B cell (primary cell): ENCODE data around the gene NTM. TPM values are rescaled to one million over a fixed set of nuclear protein-coding genes. Genes with fewer than 3 reads are reported as not detected.

ENCODE experiments used
- ATAC-seq: fragments of 200-7000 bp; cut with Tn5 transposase; one replicate; pipeline ENCODE4 v1.10.0; 2021; ENCODE audit warnings: low read depth, mild to moderate bottlenecking, moderate number of reproducible peaks, moderate library complexity
- CTCF ChIA-PET: fragments of 350-600 bp; sonication (Branson Sonifier 250); formaldehyde crosslinking; loops from one replicate; lab custom pipeline; 2021; ENCODE audit warnings: antibody characterized with exemption, inconsistent platforms; lab: Charles Lee
- POLR2A ChIA-PET: fragments of 350-600 bp; sonication (Branson Sonifier 250); formaldehyde crosslinking; loops from one replicate; lab custom pipeline; 2021; ENCODE audit warnings: antibody characterized with exemption; lab: Charles Lee
- DNase-seq: peaks from one replicate; pipeline ENCODE4 v3.0.0; 2013
- H2AFZ ChIP-seq: 2 replicates; pipeline ENCODE4 v1.6.1; 2012; ENCODE audit warnings: mild to moderate bottlenecking, low read depth, low read length; ENCODE audit not compliant: insufficient read depth, poor library complexity, severe bottlenecking
- H3K27ac ChIP-seq, 2 donors: 1 replicate in 1 of 2; 2 replicates in 1 of 2; pipeline ENCODE4 v1.5.1; 2012 to 2013; ENCODE audit warnings: low read length in 2 of 2, mild to moderate bottlenecking in 2 of 2, moderate library complexity in 1 of 2
- H3K27me3 ChIP-seq, 4 experiments: fragments of 200-600 bp in 1 of 4; sonication (generic) in 1 of 4; replicated peaks in 1 of 4; 1 replicate in 2 of 4; 2 replicates in 2 of 4; pipeline versions ENCODE4 v1.6.1 to v1.7.0; 2013 to 2016; ENCODE audit warnings: low read length in 3 of 4, mild to moderate bottlenecking in 2 of 4, mixed read lengths in 1 of 4, moderate library complexity in 1 of 4; ENCODE audit not compliant: insufficient read depth in 4 of 4, control insufficient read depth in 3 of 4; ENCODE audit errors: control extremely low read depth in 1 of 4
- H3K36me3 ChIP-seq, 2 experiments: replicated peaks in 1 of 2; 1 replicate in 1 of 2; 2 replicates in 1 of 2; pipeline versions ENCODE4 v1.6.1 to v1.7.1; 2013; ENCODE audit warnings: low read length in 1 of 2; ENCODE audit not compliant: insufficient read depth in 2 of 2, control insufficient read depth in 1 of 2; ENCODE audit errors: control extremely low read depth in 1 of 2, extremely low read depth in 1 of 2
- H3K4me1 ChIP-seq, 2 donors: fragments of 200-600 bp in 1 of 2; sonication (generic) in 1 of 2; 1 replicate in 1 of 2; 2 replicates in 1 of 2; pipeline versions ENCODE4 v1.5.1 to v1.6.1; 2013 to 2017; ENCODE audit warnings: low read length in 2 of 2; ENCODE audit not compliant: control insufficient read depth in 2 of 2, insufficient read depth in 2 of 2
- H3K4me2 ChIP-seq: replicated peaks from 2 replicates; pipeline ENCODE3; 2012; ENCODE audit warnings: mild to moderate bottlenecking, low read depth, low read length; ENCODE audit not compliant: poor library complexity, severe bottlenecking
- H3K4me3 ChIP-seq, 5 experiments: fragments of 200-600 bp in 1 of 5; sonication (generic) in 1 of 5; 1 replicate in 3 of 5; 2 replicates in 2 of 5; pipeline versions ENCODE4 v1.5.1 to v1.7.0; 2011 to 2016; ENCODE audit warnings: low read length in 4 of 5, mild to moderate bottlenecking in 4 of 5, low read depth in 2 of 5, control low read depth in 1 of 5, moderate library complexity in 1 of 5; ENCODE audit not compliant: insufficient read depth in 1 of 5; ENCODE audit errors: control extremely low read depth in 1 of 5, extremely low read depth in 1 of 5
- H3K79me2 ChIP-seq: fragments of 200-600 bp; sonication (generic); one replicate; pipeline ENCODE4 v1.6.0; 2016; ENCODE audit warnings: low read length; ENCODE audit not compliant: control insufficient read depth, insufficient read depth
- H3K9ac ChIP-seq: fragments of 200-600 bp; sonication (generic); 2 replicates; pipeline ENCODE4 v1.6.1; 2017; ENCODE audit warnings: mild to moderate bottlenecking, low read length, moderate library complexity
- H3K9me3 ChIP-seq, 3 donors: one replicate each; pipeline versions ENCODE4 v1.6.1 to v1.7.1; 2013; ENCODE audit warnings: low read length in 2 of 3; ENCODE audit not compliant: control insufficient read depth in 2 of 3, insufficient read depth in 1 of 3; ENCODE audit errors: control extremely low read depth in 1 of 3
- H4K20me1 ChIP-seq: 2 replicates; pipeline ENCODE4 v1.6.0; 2012; ENCODE audit warnings: mild to moderate bottlenecking, low read length; ENCODE audit not compliant: insufficient read depth, control insufficient read depth, poor library complexity, severe bottlenecking
- H3K27ac Mint-ChIP-seq: one replicate; pipeline ENCODE4 v1.8.0; 2021; ENCODE audit warnings: mixed read lengths
- H3K27me3 Mint-ChIP-seq: one replicate; pipeline ENCODE4 v1.8.0; 2021; ENCODE audit warnings: mixed read lengths
- H3K4me1 Mint-ChIP-seq: one replicate; pipeline ENCODE4 v1.8.0; 2021; ENCODE audit warnings: mixed read lengths
- H3K4me3 Mint-ChIP-seq: one replicate; pipeline ENCODE4 v1.8.0; 2021; ENCODE audit warnings: mixed read lengths
- H3K9me3 Mint-ChIP-seq: one replicate; pipeline ENCODE4 v1.8.0; 2022; ENCODE audit warnings: mixed read lengths; ENCODE audit not compliant: insufficient read depth
- EZH2 ChIP-seq: IDR thresholded peaks from 2 replicates; pipeline ENCODE4 v1.6.1; 2012; ENCODE audit warnings: borderline replicate concordance, low read depth, mild to moderate bottlenecking, moderate library complexity, low read length; ENCODE audit not compliant: insufficient read depth, poor library complexity, severe bottlenecking
- WGBS: methylation state at CpG from one replicate; pipeline ENCODE4 v1.1.5; 2013; ENCODE audit warnings: missing lambda C conversion rate; ENCODE audit not compliant: insufficient coverage; 5-methylcytosine and 5-hydroxymethylcytosine counted together
- intact Hi-C: fragments of 100-400 bp; cut with micrococcal nuclease; formaldehyde crosslinking; loops from one replicate; pipeline ENCODE4 v1.10.0; 2022
- polyA plus RNA-seq: library from polyadenylated mRNA; depleted of rRNA; stranded (reverse); fragments of >200 nt; gene quantifications from 2 replicates; pipeline ENCODE4 v1.2.3, GENCODE V29; 2012
- total RNA-seq, 2 donors: library from RNA; stranded (reverse); fragments of 120-200 nt in 1 of 2; gene quantifications; 1 replicate in 1 of 2; 2 replicates in 1 of 2; pipeline versions ENCODE4 v1.2.3 to v1.2.4, GENCODE V29; 2013 to 2022
- TF ChIP-seq, protein P1 (sequence below): fragments of 200-600 bp; IDR thresholded peaks from one replicate; pipeline ENCODE4 v1.8.0; 2022; ENCODE audit warnings: antibody characterized with exemption, mild to moderate bottlenecking

The NTM gene
- total and polyA plus RNA-seq, 2 donors (not counting 1 experiment from before 2014, with no cell fraction given), result not detected

DNA sequence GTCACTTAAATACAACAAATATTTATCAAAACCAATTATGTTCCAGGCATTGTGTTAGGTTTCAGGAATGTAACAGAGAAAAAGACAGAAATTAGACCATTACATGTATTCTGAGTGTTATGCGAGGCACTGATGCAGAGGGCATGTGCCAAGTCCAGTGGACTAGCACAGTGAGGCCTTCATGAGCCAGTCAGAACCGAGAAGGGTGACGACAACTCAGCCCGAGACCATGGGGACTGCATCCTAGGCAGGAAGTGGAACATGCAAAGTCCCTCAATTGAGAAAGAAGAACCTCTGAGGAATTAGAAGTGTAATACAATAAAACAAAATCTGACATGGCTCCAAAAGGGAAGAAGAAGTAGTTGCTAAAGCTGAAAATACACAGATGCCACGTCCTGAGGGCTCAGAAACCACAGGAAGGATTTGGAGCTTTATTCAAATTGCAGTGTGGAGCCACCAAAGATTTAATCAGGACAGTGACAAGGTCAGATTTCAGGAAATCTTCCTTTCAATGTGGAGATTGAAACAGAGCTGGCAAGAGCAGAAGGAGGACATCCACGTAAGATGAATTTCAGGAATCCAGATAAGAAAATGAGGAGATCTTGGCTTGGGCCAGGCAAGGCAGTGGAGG, 529.6 kb downstream of the NTM start:
- no peaks in the 10 kb centered on the region for H4K20me1 ChIP-seq
- H3K4me1 ChIP-seq, result no peaks in the 10 kb centered on the region
- H3K79me2 ChIP-seq, result no peaks in the 10 kb centered on the region
- no peaks in the 10 kb centered on the region for H3K36me3 ChIP-seq
- ChIA-PET CTCF (no interaction called here), POLR2A (no interaction called here)
- no peak overlapping the region for H3K4me2 ChIP-seq
- intact Hi-C loops, result no loop called here
- 22% methylated on average over 6 of the region's 6 CpGs for WGBS
- H3K4me3 ChIP-seq, result no peak overlapping the region
- peaks cover 0 to 2% (median 0%) of the 10 kb centered on the region in 4 experiments for H3K27me3 ChIP-seq
- DNase-seq (no peak), ATAC-seq (no peak)
- no peak overlapping the region for H3K27ac ChIP-seq
- Mint-ChIP-seq H3K4me3 (no peak overlapping the region), H3K27ac (no peak overlapping the region), H3K9me3 (no peaks in the 10 kb centered on the region), H3K27me3 (no peaks in the 10 kb centered on the region), H3K4me1 (no peaks in the 10 kb centered on the region)
- no peak for TF ChIP-seq EZH2
- TF ChIP-seq, protein P1, sequence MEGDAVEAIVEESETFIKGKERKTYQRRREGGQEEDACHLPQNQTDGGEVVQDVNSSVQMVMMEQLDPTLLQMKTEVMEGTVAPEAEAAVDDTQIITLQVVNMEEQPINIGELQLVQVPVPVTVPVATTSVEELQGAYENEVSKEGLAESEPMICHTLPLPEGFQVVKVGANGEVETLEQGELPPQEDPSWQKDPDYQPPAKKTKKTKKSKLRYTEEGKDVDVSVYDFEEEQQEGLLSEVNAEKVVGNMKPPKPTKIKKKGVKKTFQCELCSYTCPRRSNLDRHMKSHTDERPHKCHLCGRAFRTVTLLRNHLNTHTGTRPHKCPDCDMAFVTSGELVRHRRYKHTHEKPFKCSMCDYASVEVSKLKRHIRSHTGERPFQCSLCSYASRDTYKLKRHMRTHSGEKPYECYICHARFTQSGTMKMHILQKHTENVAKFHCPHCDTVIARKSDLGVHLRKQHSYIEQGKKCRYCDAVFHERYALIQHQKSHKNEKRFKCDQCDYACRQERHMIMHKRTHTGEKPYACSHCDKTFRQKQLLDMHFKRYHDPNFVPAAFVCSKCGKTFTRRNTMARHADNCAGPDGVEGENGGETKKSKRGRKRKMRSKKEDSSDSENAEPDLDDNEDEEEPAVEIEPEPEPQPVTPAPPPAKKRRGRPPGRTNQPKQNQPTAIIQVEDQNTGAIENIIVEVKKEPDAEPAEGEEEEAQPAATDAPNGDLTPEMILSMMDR, result no peak
- H3K9me3 ChIP-seq, result peaks cover 0 to 5% (median 0%) of the 10 kb centered on the region in 3 donors
- H3K9ac ChIP-seq, result no peak overlapping the region
- H2AFZ ChIP-seq, result no peak overlapping the region

DNA sequence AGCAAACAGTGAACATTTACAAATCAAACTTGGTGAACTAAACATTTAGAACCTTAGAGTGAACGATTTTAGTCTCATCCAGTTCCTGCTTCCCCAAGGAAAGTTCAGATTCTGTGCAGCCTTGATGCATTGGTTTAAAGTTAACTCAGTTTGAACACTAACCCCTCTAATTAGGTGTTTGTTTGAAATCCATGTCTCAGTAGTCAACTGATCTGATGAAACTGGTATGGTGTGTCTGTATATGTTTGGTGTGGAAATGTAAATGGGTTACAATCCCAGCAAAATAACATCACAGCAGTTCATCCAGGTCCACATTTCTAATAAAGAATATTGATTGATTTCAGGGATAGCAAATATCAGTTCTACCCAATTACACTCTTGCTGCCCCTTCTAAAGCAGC, 532.0 kb downstream of the NTM start:
- Mint-ChIP-seq H3K27me3 (no peaks in the 10 kb centered on the region), H3K9me3 (no peaks in the 10 kb centered on the region), H3K4me1 (no peaks in the 10 kb centered on the region), H3K4me3 (no peak overlapping the region), H3K27ac (no peak overlapping the region)
- no peaks in the 10 kb centered on the region for H3K4me1 ChIP-seq
- no peak for TF ChIP-seq EZH2
- TF ChIP-seq, protein P1, result no peak
- intact Hi-C loops, result no loop called here
- peaks cover 0 to 5% (median 0%) of the 10 kb centered on the region in 3 donors for H3K9me3 ChIP-seq
- ChIA-PET CTCF (no interaction called here), POLR2A (no interaction called here)
- peaks cover 0 to 8% (median 0%) of the 10 kb centered on the region in 4 experiments for H3K27me3 ChIP-seq
- no peak overlapping the region for H3K4me2 ChIP-seq
- no peak overlapping the region for H2AFZ ChIP-seq
- H3K9ac ChIP-seq, result no peak overlapping the region
- WGBS, result no CpG with 5 or more reads among the region's 1 CpG
- H3K27ac ChIP-seq, result no peak overlapping the region
- ATAC-seq (no peak), DNase-seq (no peak)
- H4K20me1 ChIP-seq, result no peaks in the 10 kb centered on the region
- no peaks in the 10 kb centered on the region for H3K79me2 ChIP-seq
- H3K36me3 ChIP-seq, result no peaks in the 10 kb centered on the region
- H3K4me3 ChIP-seq, result no peak overlapping the region
